Posterior cingulate gyrus (tissue), 11 donors: Measurements from ENCODE around the gene OPN3.
A peak's percentile ranks its signal among the peaks of the same experiment; 100 is the strongest.
"Not testable (repeated sequence)": the region's sequence is repeated elsewhere in the genome, so short reads cannot be mapped to it uniquely, and the experiment has no call there.

ENCODE experiments used
- DNase-seq, 10 donors: peaks; one replicate each; pipeline versions ENCODE4 v3.0.0 to v3.0.0-alpha.2; 2020 to 2021; ENCODE audit warnings: mixed read lengths in 3 of 10
- intact Hi-C: fragments of 100-400 bp; cut with DNase I; formaldehyde crosslinking; loops from one replicate; pipeline ENCODE4 v1.15.1; 2023

The OPN3 gene

GRCh38 chr1:241640149-241640866 is at the start of gene OPN3, which contains the start of gene CHML:
OPN3 (minus strand) TSS chr1:241640369; CDS start chr1:241640254, 115 bp downstream.
CHML (minus strand) TSS chr1:241640369; CDS start chr1:241635766, 4,603 bp downstream.
- intact Hi-C loops = loop anchor here (5.0 kb wide), 1 partner anchor 207 kb away; the partner anchor contains the start of gene EXO1
- DNase-seq = peak; percentile 90 to 99 (median 94)

- no peak for DNase-seq
- intact Hi-C loops = no loop called here
These were observed 48.8 kb upstream of the OPN3 start for GRCh38 chr1:241688940-241689368.

GRCh38 chr1:241684108-241684507 is 43.9 kb upstream of the OPN3 start:
- intact Hi-C loops = no loop called here
- DNase-seq = no peak

- no peak for DNase-seq
- intact Hi-C loops = no loop called here
These were observed 42.8 kb upstream of the OPN3 start for GRCh38 chr1:241682921-241683320.

GRCh38 chr1:241681861-241682448 is 41.8 kb upstream of the OPN3 start:
- DNase-seq, intact Hi-C loops: not testable (repeated sequence)

- intact Hi-C loops = no loop called here
- no peak for DNase-seq
These were observed 39.8 kb upstream of the OPN3 start for GRCh38 chr1:241679961-241680360.

GRCh38 chr1:241679404-241679803 is 39.2 kb upstream of the OPN3 start:
- DNase-seq = no peak
- intact Hi-C loops = no loop called here

GRCh38 chr1:241678536-241678935 is 38.4 kb upstream of the OPN3 start:
- intact Hi-C loops = no loop called here
- no peak for DNase-seq

GRCh38 chr1:241677201-241677600 is 37.0 kb upstream of the OPN3 start:
- DNase-seq = no peak
- intact Hi-C loops = no loop called here

GRCh38 chr1:241675983-241676382 is 35.8 kb upstream of the OPN3 start:
- intact Hi-C loops = no loop called here
- DNase-seq = no peak

GRCh38 chr1:241674805-241675384 is 34.7 kb upstream of the OPN3 start:
- intact Hi-C loops = no loop called here

GRCh38 chr1:241672301-241672700 is 32.1 kb upstream of the OPN3 start:
- DNase-seq = no peak
- intact Hi-C loops = no loop called here

More at GRCh38 chr1:241674805-241675384, 34.7 kb upstream of the OPN3 start:
- no peak for DNase-seq

GRCh38 chr1:241666419-241666818 is 26.2 kb upstream of the OPN3 start:
- DNase-seq = no peak
- intact Hi-C loops = no loop called here

- no peak for DNase-seq
- intact Hi-C loops = no loop called here
These were observed 20.3 kb upstream of the OPN3 start for GRCh38 chr1:241660424-241660972.

GRCh38 chr1:241659016-241659415 is 18.8 kb upstream of the OPN3 start:
- intact Hi-C loops, DNase-seq: not testable (repeated sequence)

GRCh38 chr1:241658081-241658793 is 18.1 kb upstream of the OPN3 start:
- intact Hi-C loops = no loop called here
- DNase-seq = no peak

GRCh38 chr1:241654641-241655040 is 14.5 kb upstream of the OPN3 start:
- intact Hi-C loops = no loop called here
- no peak for DNase-seq

GRCh38 chr1:241654019-241654418 is 13.8 kb upstream of the OPN3 start:
- intact Hi-C loops = no loop called here
- no peak for DNase-seq

- intact Hi-C loops = no loop called here
- no peak for DNase-seq
These were observed 11.8 kb upstream of the OPN3 start, which contains the start of gene WDR64 for GRCh38 chr1:241652012-241652411. WDR64 (plus strand) TSS chr1:241652281; CDS start chr1:241652485, 204 bp downstream.

GRCh38 chr1:241648159-241648558 is 8.0 kb upstream of the OPN3 start:
- DNase-seq = no peak
- intact Hi-C loops = no loop called here

GRCh38 chr1:241647658-241648057 is 7.5 kb upstream of the OPN3 start:
- intact Hi-C loops = no loop called here
- no peak for DNase-seq
